GM12878 (cell line): ENCODE data around the gene DTWD2. TPM values are rescaled to one million over a fixed set of nuclear protein-coding genes. Genes with fewer than 3 reads are reported as not detected.

Source experiments
- ATAC-seq: fragments of 200-7000 bp; cut with Tn5 transposase; 3 replicates; pipeline ENCODE4 v1.9.1; 2020; ENCODE audit warnings: mild to moderate bottlenecking, moderate library complexity
- BruUV-seq: library from RNA; stranded (reverse); fragments of 400-500 nt; replicated peaks from 2 replicates; lab custom pipeline; 2021; lab: Mats Ljungman, UMichigan
- CTCF ChIA-PET: fragments of 300-600 bp; sonication (Branson Sonifier 250); formaldehyde crosslinking; extraction: SDS; loops from one replicate; lab custom pipeline; 2021; ENCODE audit warnings: inconsistent platforms; lab: Yijun Ruan, JAX
- POLR2A ChIA-PET: fragments of 350-600 bp; formaldehyde crosslinking; extraction: SDS; loops from one replicate; lab custom pipeline; 2021; ENCODE audit warnings: inconsistent platforms; lab: Charles Lee
- RAD21 ChIA-PET: fragments of 300-600 bp; sonication (Branson Sonifier 250); formaldehyde crosslinking; loops from one replicate; lab custom pipeline; 2023; ENCODE audit warnings: antibody characterized with exemption; ENCODE audit not compliant: unreplicated experiment; lab: Charles Lee
- SMC1A ChIA-PET: fragments of 300-600 bp; sonication (Branson Sonifier 250); formaldehyde crosslinking; loops from one replicate; lab custom pipeline; 2023; ENCODE audit not compliant: unreplicated experiment, uncharacterized antibody; lab: Charles Lee
- DNase-seq: peaks from one replicate; pipeline ENCODE4 v3.0.0-alpha.2; 2011; ENCODE audit warnings: low read depth, low spot score
- FAIRE-seq: peaks from 3 replicates; lab custom pipeline; 2011; peaks lifted over from hg19 to GRCh38; lab: Jason Lieb, UNC
- H2AFZ ChIP-seq: 2 replicates; pipeline ENCODE4 v1.6.0; 2011; ENCODE audit warnings: low read depth, low read length, control low read depth; ENCODE audit not compliant: control insufficient read depth
- H3K27ac ChIP-seq: 2 replicates; pipeline ENCODE4 v1.5.1; 2011; ENCODE audit warnings: control low read depth; ENCODE audit not compliant: control insufficient read depth, insufficient read depth
- H3K27me3 ChIP-seq, 2 experiments: replicated peaks in 1 of 2; 2 replicates each; pipeline versions ENCODE4 v1.6.0 to v1.6.1; 2011; ENCODE audit warnings: low read length in 1 of 2; ENCODE audit not compliant: control insufficient read depth in 2 of 2, insufficient read depth in 2 of 2
- H3K36me3 ChIP-seq, 2 experiments: 2 replicates each; pipeline ENCODE4 v1.5.1; 2011; ENCODE audit warnings: low read length in 1 of 2; ENCODE audit not compliant: control insufficient read depth in 2 of 2, insufficient read depth in 2 of 2
- H3K4me1 ChIP-seq: 2 replicates; pipeline ENCODE4 v1.6.1; 2011; ENCODE audit warnings: mild to moderate bottlenecking, low read length, moderate library complexity, mixed read lengths; ENCODE audit not compliant: control insufficient read depth, insufficient read depth
- H3K4me2 ChIP-seq: 2 replicates; pipeline ENCODE4 v1.6.0; 2011; ENCODE audit warnings: control low read depth; ENCODE audit not compliant: control insufficient read depth, insufficient read depth
- H3K4me3 ChIP-seq: fragments of 200-600 bp; sonication (generic); 2 replicates; pipeline ENCODE4 v1.5.1; 2016
- H3K79me2 ChIP-seq: 2 replicates; pipeline ENCODE4 v1.6.0; 2011; ENCODE audit warnings: low read length; ENCODE audit not compliant: control insufficient read depth, insufficient read depth
- H3K9ac ChIP-seq: 2 replicates; pipeline ENCODE4 v1.8.0; 2011; ENCODE audit warnings: low read length, control low read depth, mixed read lengths; ENCODE audit not compliant: control insufficient read depth, insufficient read depth
- H3K9me3 ChIP-seq: replicated peaks from 3 replicates; pipeline ENCODE4 v1.5.1; 2011; ENCODE audit warnings: mild to moderate bottlenecking, low read length; ENCODE audit not compliant: control insufficient read depth, insufficient read depth
- H4K20me1 ChIP-seq: 2 replicates; pipeline ENCODE4 v1.6.0; 2011; ENCODE audit not compliant: control insufficient read depth, insufficient read depth
- GATAD2B ChIP-seq: fragments of 450-650 bp; conservative IDR thresholded peaks from 2 replicates; pipeline ENCODE4 v1.6.1; 2017; ENCODE audit warnings: low read depth, mild to moderate bottlenecking, moderate library complexity
- MTA3 ChIP-seq: IDR thresholded peaks from 2 replicates; pipeline ENCODE4 v1.6.1; 2012; ENCODE audit warnings: low read length, inconsistent platforms, borderline replicate concordance
- POLR2AphosphoS5 ChIP-seq: IDR thresholded peaks from 2 replicates; pipeline ENCODE4 v1.6.1; 2011; ENCODE audit warnings: mild to moderate bottlenecking, low read length, inconsistent platforms
- RAD21 ChIP-seq: IDR thresholded peaks from 2 replicates; pipeline ENCODE4 v1.6.1; 2011; ENCODE audit warnings: mild to moderate bottlenecking, low read depth, low read length, moderate library complexity; ENCODE audit not compliant: insufficient read depth
- RB1 ChIP-seq: fragments of 450-650 bp; formaldehyde crosslinking; IDR thresholded peaks from 2 replicates; pipeline ENCODE4 v1.6.1; 2017; ENCODE audit warnings: mild to moderate bottlenecking, borderline replicate concordance
- SMAD1 ChIP-seq: fragments of 450-650 bp; IDR thresholded peaks from 2 replicates; pipeline ENCODE4 v1.6.1; 2018; ENCODE audit warnings: mild to moderate bottlenecking, low read depth; ENCODE audit not compliant: partially characterized antibody
- SPI1 ChIP-seq: IDR thresholded peaks from 2 replicates; pipeline ENCODE4 v1.6.1; 2011; ENCODE audit warnings: low read depth, mild to moderate bottlenecking, low read length, moderate library complexity, borderline replicate concordance; ENCODE audit not compliant: insufficient read depth
- SREBF1 ChIP-seq: IDR thresholded peaks from 2 replicates; pipeline ENCODE4 v1.6.1; 2012; ENCODE audit warnings: mild to moderate bottlenecking, low read length
- SREBF2 ChIP-seq: IDR thresholded peaks from 2 replicates; pipeline ENCODE4 v1.6.1; 2012; ENCODE audit warnings: mild to moderate bottlenecking, low read length
- SRF ChIP-seq, 2 experiments: IDR thresholded peaks; 2 replicates each; pipeline ENCODE4 v1.6.1; 2011; ENCODE audit warnings: low read depth in 2 of 2, low read length in 2 of 2, mild to moderate bottlenecking in 1 of 2, moderate library complexity in 1 of 2
- ZBED1 ChIP-seq: IDR thresholded peaks from 2 replicates; pipeline ENCODE4 v1.6.1; 2016; ENCODE audit warnings: borderline replicate concordance
- ZNF207 ChIP-seq: fragments of 450-650 bp; IDR thresholded peaks from 2 replicates; pipeline ENCODE4 v1.6.1; 2014; ENCODE audit warnings: antibody characterized with exemption, mild to moderate bottlenecking, borderline replicate concordance
- WGBS: methylation state at CpG from one replicate; pipeline ENCODE4 v1.1.6; 2016; ENCODE audit warnings: low lambda C conversion rate; ENCODE audit not compliant: insufficient replicate concordance, insufficient coverage; ENCODE audit errors: missing lambda C conversion rate; 5-methylcytosine and 5-hydroxymethylcytosine counted together
- in situ Hi-C: fragments of 300-500 bp; cut with MboI; formaldehyde crosslinking; loops from 9 replicates; pipeline ENCODE4 v1.14.3; 2018; ENCODE audit warnings: mixed read lengths
- intact Hi-C: fragments of 100-400 bp; cut with micrococcal nuclease; formaldehyde crosslinking; loops from one replicate; pipeline ENCODE4 v1.14.2; 2022; ENCODE audit not compliant: unreplicated experiment
- polyA plus RNA-seq, 11 experiments: library from polyadenylated mRNA; depleted of rRNA in 4 of 11; unstranded in 6 of 11; stranded (reverse) in 5 of 11; fragments of >200 nt; fragmentation: Nextera tagmentation in 4 of 11; fragmentation: Illumina TruSeq in 1 of 11; extraction: Ambion mirVana in 4 of 11; extraction: Trizol in 1 of 11; gene quantifications; 1 replicate in 1 of 11; 2 replicates in 10 of 11; pipeline versions ENCODE4 v1.2.1 to v1.2.3, GENCODE V29; 2011 to 2016; ENCODE audit warnings: inconsistent platforms in 2 of 11, missing spikeins in 2 of 11, low read depth in 1 of 11
- total RNA-seq, 4 experiments: library from RNA; depleted of rRNA in 3 of 4; stranded (reverse); fragments of >200 nt in 3 of 4; fragmentation: Illumina TruSeq in 1 of 4; extraction: Trizol in 1 of 4; gene quantifications; 2 replicates each; pipeline versions ENCODE4 v1.2.1 to v1.2.3, GENCODE V29; 2013 to 2021
- TF ChIP-seq, protein P1 (sequence below): fragments of 450-650 bp; IDR thresholded peaks from 2 replicates; pipeline ENCODE4 v1.6.1; 2017; ENCODE audit warnings: mild to moderate bottlenecking

Gene DTWD2
- total and polyA plus RNA-seq, 10 of the 15 experiments (the other 5 are each of a cell fraction or from before 2014, with no cell fraction given): 0.93 to 8.4 (median 5.1) TPM

- 98% methylated on average over 3 of the region's 3 CpGs for WGBS
- ChIA-PET RAD21 (interaction anchor here (0.7 to 4.6 kb wide), 10 partner anchors 11 to 325 kb away, joined by 3 to 35 read pairs (median 5); partner anchors contain the start of genes DMXL1 and DTWD2), SMC1A (interaction anchor here (0.7 to 3.4 kb wide), 20 partner anchors 9 to 384 kb away, joined by 3 to 19 read pairs (median 4); partner anchors contain the start of gene DMXL1), CTCF (interaction anchor here (0.5 to 3.8 kb wide), 11 partner anchors 11 to 379 kb away, joined by 3 to 23 read pairs (median 3); no protein-coding TSS in a partner anchor), POLR2A (interaction anchor here (0.5 to 2.1 kb wide), 5 partner anchors 10 to 183 kb away, joined by 3 to 7 read pairs (median 6); partner anchors contain the start of gene DMXL1)
- H3K4me2 ChIP-seq: peak overlapping the region; percentile 43; the same call in 1 of the 2 replicates
- no TSS peak for BruUV-seq
- intact Hi-C loops: loop anchor here (5.0 kb wide), 1 partner anchor 46 kb away; the partner anchor contains the start of gene DTWD2
- FAIRE-seq (peak; percentile 13), ATAC-seq (no peak), DNase-seq (no peak)
- no peak overlapping the region for H3K4me3 ChIP-seq
- peaks cover 38% of the 10 kb centered on the region for H3K4me1 ChIP-seq
- no peaks in the 10 kb centered on the region; the same call in 1 of the 2 replicates for H3K79me2 ChIP-seq
- no peaks in the 10 kb centered on the region for H3K27me3 ChIP-seq
- peak overlapping the region; percentile 86 for H2AFZ ChIP-seq
- no peaks in the 10 kb centered on the region for H3K36me3 ChIP-seq
- in situ Hi-C loops: loop anchor here (5.0 kb wide), 1 partner anchor 34 kb away; no protein-coding TSS in a partner anchor
- H3K9me3 ChIP-seq: no peaks in the 10 kb centered on the region
- peak overlapping the region; percentile 88 for H3K27ac ChIP-seq
- 0 out of 2 replicates have a peak overlapping the region, but pooled peaks have one; percentile 38 for H3K9ac ChIP-seq
- no peaks in the 10 kb centered on the region for H4K20me1 ChIP-seq
- no peak for TF ChIP-seq MTA3
- TF ChIP-seq SREBF1: no peak
- no peak for TF ChIP-seq SMAD1
- no peak for TF ChIP-seq SRF (IDR thresholded peaks at IDR 0.05; ENCODE audit: low read depth in 2 of 2, low read length in 2 of 2)
- no peak for TF ChIP-seq ZBED1
- no peak for TF ChIP-seq SPI1
- TF ChIP-seq, protein P1, sequence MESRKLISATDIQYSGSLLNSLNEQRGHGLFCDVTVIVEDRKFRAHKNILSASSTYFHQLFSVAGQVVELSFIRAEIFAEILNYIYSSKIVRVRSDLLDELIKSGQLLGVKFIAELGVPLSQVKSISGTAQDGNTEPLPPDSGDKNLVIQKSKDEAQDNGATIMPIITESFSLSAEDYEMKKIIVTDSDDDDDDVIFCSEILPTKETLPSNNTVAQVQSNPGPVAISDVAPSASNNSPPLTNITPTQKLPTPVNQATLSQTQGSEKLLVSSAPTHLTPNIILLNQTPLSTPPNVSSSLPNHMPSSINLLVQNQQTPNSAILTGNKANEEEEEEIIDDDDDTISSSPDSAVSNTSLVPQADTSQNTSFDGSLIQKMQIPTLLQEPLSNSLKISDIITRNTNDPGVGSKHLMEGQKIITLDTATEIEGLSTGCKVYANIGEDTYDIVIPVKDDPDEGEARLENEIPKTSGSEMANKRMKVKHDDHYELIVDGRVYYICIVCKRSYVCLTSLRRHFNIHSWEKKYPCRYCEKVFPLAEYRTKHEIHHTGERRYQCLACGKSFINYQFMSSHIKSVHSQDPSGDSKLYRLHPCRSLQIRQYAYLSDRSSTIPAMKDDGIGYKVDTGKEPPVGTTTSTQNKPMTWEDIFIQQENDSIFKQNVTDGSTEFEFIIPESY: no peak
- TF ChIP-seq RB1: no peak
- TF ChIP-seq ZNF207: no peak
- TF ChIP-seq SREBF2: no peak
- no peak for TF ChIP-seq RAD21
- no peak for TF ChIP-seq GATAD2B
- no peak for TF ChIP-seq POLR2AphosphoS5
Observed at GRCh38 chr5:119033135-119033534, 44.8 kb upstream of the DTWD2 start.
